HCT116 (cell line): Measurements from ENCODE around the gene FRAS1. TPM values are rescaled to one million over a fixed set of nuclear protein-coding genes. Genes with fewer than 3 reads are reported as not detected.

ENCODE experiments used
- ATAC-seq: fragments of 200-7000 bp; cut with Tn5 transposase; 2 replicates; pipeline ENCODE4 v1.9.1; 2020; ENCODE audit warnings: mild to moderate bottlenecking, moderate library complexity
- BruUV-seq: library from RNA; stranded (reverse); fragments of 400-500 nt; replicated peaks from 2 replicates; lab custom pipeline; 2021; lab: Mats Ljungman, UMichigan
- CTCF ChIA-PET: fragments of 300-600 bp; sonication (Branson Sonifier 250); formaldehyde crosslinking; loops from one replicate; lab custom pipeline; 2021; ENCODE audit warnings: antibody characterized with exemption; lab: Charles Lee
- POLR2A ChIA-PET: fragments of 300-600, 350-600 bp; sonication (Branson Sonifier 250); formaldehyde crosslinking; loops from one replicate; lab custom pipeline; 2021; ENCODE audit warnings: antibody characterized with exemption; lab: Charles Lee
- RAD21 ChIA-PET, 2 experiments: fragments of 300-600 bp; sonication (Branson Sonifier 250); formaldehyde crosslinking; loops; one replicate each; lab custom pipeline; 2023; ENCODE audit warnings: low total read pairs in 2 of 2; ENCODE audit not compliant: uncharacterized antibody in 2 of 2, unreplicated experiment in 2 of 2, low non-redundant PET in 1 of 2; lab: Charles Lee
- DNase-seq: peaks from one replicate; pipeline ENCODE4 v3.0.0-alpha.2; 2010; ENCODE audit warnings: low read depth, low spot score
- H2AFZ ChIP-seq: fragments of 200-600 bp; shearing (Covaris generic), sonication (generic); 2 replicates; pipeline ENCODE4 v1.6.1; 2017; ENCODE audit warnings: low read depth, mixed run types, mixed read lengths, antibody characterized with exemption, low read length; ENCODE audit not compliant: poor library complexity, severe bottlenecking
- H3K27ac ChIP-seq: 2 replicates; pipeline ENCODE4 v1.5.1; 2012; ENCODE audit warnings: low read depth, low read length
- H3K27me3 ChIP-seq: fragments of 200-600 bp; sonication (generic); 2 replicates; pipeline ENCODE4 v1.6.1; 2016; ENCODE audit warnings: mixed run types, low read length, mixed read lengths; ENCODE audit not compliant: insufficient read depth
- H3K36me3 ChIP-seq, 2 experiments: fragments of 200-500 bp in 1 of 2; fragments of 200-600 bp in 1 of 2; sonication (Bioruptor generic) in 1 of 2; sonication (generic) in 1 of 2; 2 replicates each; pipeline versions ENCODE4 v1.5.1 to v1.6.1; 2014 to 2016; ENCODE audit warnings: low read length in 2 of 2, inconsistent platforms in 1 of 2, mixed read lengths in 1 of 2, mixed run types in 1 of 2; ENCODE audit not compliant: insufficient read depth in 2 of 2, control insufficient read depth in 1 of 2
- H3K4me1 ChIP-seq, 2 experiments: fragments of 200-600 bp in 1 of 2; sonication (generic) in 1 of 2; 2 replicates each; pipeline versions ENCODE4 v1.5.1 to v1.6.1; 2012 to 2017; ENCODE audit warnings: low read length in 2 of 2, inconsistent platforms in 1 of 2, mild to moderate bottlenecking in 1 of 2, mixed read lengths in 1 of 2, mixed run types in 1 of 2, moderate library complexity in 1 of 2; ENCODE audit not compliant: insufficient read depth in 2 of 2, control insufficient read depth in 1 of 2
- H3K4me2 ChIP-seq: fragments of 200-600 bp; sonication (generic); 2 replicates; pipeline ENCODE4 v1.6.1; 2017; ENCODE audit warnings: mixed run types, low read length, mixed read lengths
- H3K4me3 ChIP-seq, 2 experiments: fragments of 200-600 bp in 1 of 2; sonication (generic) in 1 of 2; replicated peaks in 1 of 2; 2 replicates each; pipeline ENCODE4 v1.5.1; 2011 to 2016; ENCODE audit warnings: low read length in 2 of 2, control low read depth in 1 of 2, low read depth in 1 of 2, mild to moderate bottlenecking in 1 of 2, mixed read lengths in 1 of 2, mixed run types in 1 of 2
- H3K79me2 ChIP-seq: fragments of 200-600 bp; sonication (generic); 2 replicates; pipeline ENCODE4 v1.6.1; 2017; ENCODE audit warnings: mild to moderate bottlenecking, mixed run types, low read length, moderate library complexity, mixed read lengths; ENCODE audit not compliant: insufficient read depth
- H3K9ac ChIP-seq: fragments of 200-600 bp; sonication (generic); 2 replicates; pipeline ENCODE4 v1.6.1; 2016; ENCODE audit warnings: low read length, mixed read lengths
- H3K9me2 ChIP-seq: fragments of 200-600 bp; sonication (generic), shearing (Covaris generic); 2 replicates; pipeline ENCODE4 v1.6.1; 2017; ENCODE audit warnings: mixed run types, mild to moderate bottlenecking, moderate library complexity; ENCODE audit not compliant: insufficient read depth
- H3K9me3 ChIP-seq, 2 experiments: fragments of 200-500 bp in 1 of 2; fragments of 200-600 bp in 1 of 2; sonication (Bioruptor generic) in 1 of 2; sonication (generic) in 1 of 2; 2 replicates each; pipeline ENCODE4 v1.6.1; 2014 to 2017; ENCODE audit warnings: low read length in 2 of 2, mixed read lengths in 2 of 2, inconsistent platforms in 1 of 2, low read depth in 1 of 2, mild to moderate bottlenecking in 1 of 2, mixed run types in 1 of 2, moderate library complexity in 1 of 2; ENCODE audit not compliant: control insufficient read depth in 1 of 2, insufficient read depth in 1 of 2
- H4K20me1 ChIP-seq: fragments of 200-600 bp; sonication (generic), shearing (Covaris generic); 2 replicates; pipeline ENCODE4 v1.6.1; 2017; ENCODE audit warnings: mixed run types, mild to moderate bottlenecking, moderate library complexity; ENCODE audit not compliant: insufficient read depth
- ATF3 ChIP-seq: IDR thresholded peaks from 2 replicates; pipeline ENCODE4 v1.6.1; 2012
- CBX3 ChIP-seq: IDR thresholded peaks from 2 replicates; pipeline ENCODE4 v1.6.1; 2012; ENCODE audit warnings: low read depth
- CEBPB ChIP-seq: IDR thresholded peaks from 2 replicates; pipeline ENCODE4 v1.6.1; 2012; ENCODE audit warnings: low read depth
- ELF1 ChIP-seq: IDR thresholded peaks from 2 replicates; pipeline ENCODE4 v1.6.1; 2012; ENCODE audit warnings: low read depth, borderline replicate concordance
- EZH2 ChIP-seq: fragments of 200-600 bp; sonication (generic); IDR thresholded peaks from 2 replicates; pipeline ENCODE4 v1.6.1; 2017; ENCODE audit warnings: antibody characterized with exemption, mixed run types
- EZH2phosphoT487 ChIP-seq: fragments of 200-600 bp; IDR thresholded peaks from 2 replicates; pipeline ENCODE4 v1.6.1; 2018; ENCODE audit warnings: antibody characterized with exemption, borderline replicate concordance
- JUND ChIP-seq: IDR thresholded peaks from 2 replicates; pipeline ENCODE4 v1.6.1; 2012
- POLR2A ChIP-seq: IDR thresholded peaks from 2 replicates; pipeline ENCODE4 v1.7.0; 2011; ENCODE audit warnings: borderline replicate concordance; ENCODE audit not compliant: insufficient read depth, insufficient read length; ENCODE audit errors: extremely low read depth
- POLR2AphosphoS5 ChIP-seq: IDR thresholded peaks from 2 replicates; pipeline ENCODE4 v1.6.1; 2011; ENCODE audit warnings: mild to moderate bottlenecking, low read depth, low read length, moderate library complexity
- SP1 ChIP-seq: IDR thresholded peaks from 2 replicates; pipeline ENCODE4 v1.6.1; 2012; ENCODE audit warnings: low read depth
- SRF ChIP-seq: IDR thresholded peaks from 2 replicates; pipeline ENCODE4 v1.6.1; 2012; ENCODE audit warnings: low read depth
- TCF7L2 ChIP-seq: IDR thresholded peaks from 2 replicates; pipeline ENCODE4 v1.7.0; 2011; ENCODE audit warnings: borderline replicate concordance, inconsistent platforms; ENCODE audit not compliant: insufficient read depth, insufficient read length; ENCODE audit errors: extremely low read depth
- ZBTB33 ChIP-seq: IDR thresholded peaks from 2 replicates; pipeline ENCODE4 v1.6.1; 2011; ENCODE audit warnings: mild to moderate bottlenecking, low read length, moderate library complexity; ENCODE audit not compliant: insufficient replicate concordance; ENCODE audit errors: extremely low read depth
- ZNF274 ChIP-seq: fragments of 200-500 bp; sonication (Bioruptor generic); IDR thresholded peaks from 2 replicates; pipeline ENCODE4 v1.6.1; 2014; ENCODE audit warnings: mild to moderate bottlenecking, low read depth, low read length, inconsistent platforms
- intact Hi-C: fragments of 100-400 bp; cut with micrococcal nuclease; formaldehyde crosslinking; loops from 2 replicates; pipeline ENCODE4 v1.10.0; 2022
- total RNA-seq: library from RNA; stranded (reverse); gene quantifications from one replicate; pipeline ENCODE4 v1.2.1, GENCODE V29; 2021; ENCODE audit not compliant: unreplicated experiment
- TF ChIP-seq, protein P1 (sequence below): IDR thresholded peaks from 2 replicates; pipeline ENCODE4 v1.6.1; 2012; ENCODE audit warnings: low read depth

FRAS1 gene
- total RNA-seq, 1 experiment from 2014 or later = 33.5 TPM

- no peak overlapping the region for H3K9ac ChIP-seq
- H3K36me3 ChIP-seq = no peaks in the 10 kb centered on the region
- H2AFZ ChIP-seq = no peak overlapping the region
- no peak overlapping the region for H3K4me2 ChIP-seq
- H3K27ac ChIP-seq = no peak overlapping the region
- TF ChIP-seq TCF7L2 = no peak
- TF ChIP-seq, protein P1, sequence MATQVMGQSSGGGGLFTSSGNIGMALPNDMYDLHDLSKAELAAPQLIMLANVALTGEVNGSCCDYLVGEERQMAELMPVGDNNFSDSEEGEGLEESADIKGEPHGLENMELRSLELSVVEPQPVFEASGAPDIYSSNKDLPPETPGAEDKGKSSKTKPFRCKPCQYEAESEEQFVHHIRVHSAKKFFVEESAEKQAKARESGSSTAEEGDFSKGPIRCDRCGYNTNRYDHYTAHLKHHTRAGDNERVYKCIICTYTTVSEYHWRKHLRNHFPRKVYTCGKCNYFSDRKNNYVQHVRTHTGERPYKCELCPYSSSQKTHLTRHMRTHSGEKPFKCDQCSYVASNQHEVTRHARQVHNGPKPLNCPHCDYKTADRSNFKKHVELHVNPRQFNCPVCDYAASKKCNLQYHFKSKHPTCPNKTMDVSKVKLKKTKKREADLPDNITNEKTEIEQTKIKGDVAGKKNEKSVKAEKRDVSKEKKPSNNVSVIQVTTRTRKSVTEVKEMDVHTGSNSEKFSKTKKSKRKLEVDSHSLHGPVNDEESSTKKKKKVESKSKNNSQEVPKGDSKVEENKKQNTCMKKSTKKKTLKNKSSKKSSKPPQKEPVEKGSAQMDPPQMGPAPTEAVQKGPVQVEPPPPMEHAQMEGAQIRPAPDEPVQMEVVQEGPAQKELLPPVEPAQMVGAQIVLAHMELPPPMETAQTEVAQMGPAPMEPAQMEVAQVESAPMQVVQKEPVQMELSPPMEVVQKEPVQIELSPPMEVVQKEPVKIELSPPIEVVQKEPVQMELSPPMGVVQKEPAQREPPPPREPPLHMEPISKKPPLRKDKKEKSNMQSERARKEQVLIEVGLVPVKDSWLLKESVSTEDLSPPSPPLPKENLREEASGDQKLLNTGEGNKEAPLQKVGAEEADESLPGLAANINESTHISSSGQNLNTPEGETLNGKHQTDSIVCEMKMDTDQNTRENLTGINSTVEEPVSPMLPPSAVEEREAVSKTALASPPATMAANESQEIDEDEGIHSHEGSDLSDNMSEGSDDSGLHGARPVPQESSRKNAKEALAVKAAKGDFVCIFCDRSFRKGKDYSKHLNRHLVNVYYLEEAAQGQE = no peak
- no peak for TF ChIP-seq EZH2
- TF ChIP-seq ATF3 = no peak
- no peak for TF ChIP-seq POLR2AphosphoS5
- TF ChIP-seq SP1 = no peak
- TF ChIP-seq CBX3 = no peak
- no peak for TF ChIP-seq SRF
- no peak for TF ChIP-seq ZNF274
- no peak for TF ChIP-seq ZBTB33
- no peak for TF ChIP-seq ELF1
- TF ChIP-seq POLR2A = no peak
- no peak for TF ChIP-seq EZH2phosphoT487
- no peak for TF ChIP-seq CEBPB
- TF ChIP-seq JUND = no peak
- CTCF ChIA-PET = no interaction called here
- H3K27me3 ChIP-seq = no peaks in the 10 kb centered on the region
- H3K79me2 ChIP-seq = peaks cover 22% of the 10 kb centered on the region
- ATAC-seq (no peak), DNase-seq (no peak)
- H3K4me3 ChIP-seq = no peak overlapping the region
- intact Hi-C loops = no loop called here
- no TSS peak for BruUV-seq
- no peaks in the 10 kb centered on the region for H3K9me2 ChIP-seq
- RAD21 ChIA-PET = no interaction called here
- H3K4me1 ChIP-seq = peaks cover 0 to 6% of the 10 kb centered on the region in 2 experiments; a peak in 2 of 4 replicates
- peaks cover 5% of the 10 kb centered on the region; the same call in 1 of the 2 replicates for H4K20me1 ChIP-seq
- POLR2A ChIA-PET = no interaction called here
- H3K9me3 ChIP-seq = no peaks in the 10 kb centered on the region
Measured at GRCh38 chr4:78131403-78131802, 74.3 kb downstream of the FRAS1 start.
